NCI-H526 (cell line): Measurements from ENCODE around the gene DEFB110.

ENCODE experiments used
- DNase-seq, 2 experiments: peaks; one replicate each; lab custom pipeline; 2025; lab: John Stamatoyannopoulos, UW

The DEFB110 gene

GRCh38 chr6:50021894-50022293 is at the start of gene DEFB110:
Gene DEFB110 (minus strand): TSS chr6:50021994. CDS start chr6:50021935, 59 bp downstream.
- no peak for DNase-seq

GRCh38 chr6:50070101-50070500 is 48.3 kb upstream of the DEFB110 start:
- DNase-seq, result no peak

GRCh38 chr6:50062051-50062450 is 40.3 kb upstream of the DEFB110 start:
- peak in 1 of 2 experiments; percentile 19 for DNase-seq

- DNase-seq, result no peak
These were observed 34.4 kb upstream of the DEFB110 start for GRCh38 chr6:50056242-50056641.

- DNase-seq, result no peak
These were observed 28.0 kb upstream of the DEFB110 start, which contains the start of gene DEFB112 for GRCh38 chr6:50049829-50050228. Gene DEFB112 (minus strand): TSS chr6:50049929. CDS start chr6:50049869, 60 bp downstream.

- no peak for DNase-seq
These were observed 25.2 kb upstream of the DEFB110 start for GRCh38 chr6:50047026-50047425.

GRCh38 chr6:50030777-50031562 is 9.2 kb upstream of the DEFB110 start:
- DNase-seq, result peak; percentile 44 to 80

GRCh38 chr6:50030350-50030749 is 8.6 kb upstream of the DEFB110 start:
- no peak for DNase-seq

- no peak for DNase-seq
These were observed 3.5 kb upstream of the DEFB110 start for GRCh38 chr6:50025258-50025657.

- DNase-seq, result no peak
These were observed 14.0 kb downstream of the DEFB110 start for GRCh38 chr6:50007819-50008218.

GRCh38 chr6:50003139-50003538 is 18.7 kb downstream of the DEFB110 start:
- DNase-seq, result no peak

GRCh38 chr6:49995278-49995677 is 26.5 kb downstream of the DEFB110 start:
- DNase-seq, result no peak

- no peak for DNase-seq
These were observed 32.9 kb downstream of the DEFB110 start for GRCh38 chr6:49988900-49989299.

- DNase-seq, result no peak
These were observed 34.0 kb downstream of the DEFB110 start for GRCh38 chr6:49987749-49988148.

- DNase-seq, result no peak
These were observed 35.2 kb downstream of the DEFB110 start for GRCh38 chr6:49986551-49986950.

GRCh38 chr6:49982046-49982445 is 39.7 kb downstream of the DEFB110 start:
- DNase-seq, result no peak

GRCh38 chr6:49980898-49981297 is 40.9 kb downstream of the DEFB110 start:
- DNase-seq, result no peak

GRCh38 chr6:49979584-49979983 is 42.2 kb downstream of the DEFB110 start:
- DNase-seq, result no peak

GRCh38 chr6:49978332-49979226 is 43.2 kb downstream of the DEFB110 start:
- DNase-seq, result no peak

GRCh38 chr6:49969605-49970004 is 52.2 kb downstream of the DEFB110 start, which contains the start of gene DEFB113:
Gene DEFB113 (minus strand): TSS chr6:49969625. CDS start chr6:49969625, 0 bp downstream.
- DNase-seq, result no peak
